HEK293 (cell line): ENCODE data around the gene TBC1D22A.

Experiments used
- CTCF ChIA-PET: fragments of 350-600 bp; formaldehyde crosslinking; extraction: SDS; loops from one replicate; lab custom pipeline; 2021; ENCODE audit warnings: antibody characterized with exemption; lab: Yijun Ruan, JAX
- POLR2A ChIA-PET: fragments of 300-600 bp; formaldehyde crosslinking; extraction: SDS; loops from one replicate; lab custom pipeline; 2020; ENCODE audit warnings: antibody characterized with exemption, inconsistent platforms; lab: Yijun Ruan, JAX
- H3K27ac ChIP-seq: fragments of 200-500 bp; sonication (Bioruptor generic); 2 replicates; pipeline ENCODE4 v1.5.1; 2014; ENCODE audit warnings: low read depth, low read length, control low read depth, inconsistent platforms; ENCODE audit errors: extremely low read depth
- H3K36me3 ChIP-seq, 2 experiments: fragments of 200-500 bp in 1 of 2; sonication (Bioruptor generic) in 1 of 2; 1 replicate in 1 of 2; 2 replicates in 1 of 2; pipeline ENCODE4 v1.5.1; 2014 to 2017; ENCODE audit warnings: inconsistent platforms in 2 of 2, low read length in 2 of 2; ENCODE audit not compliant: control insufficient read depth in 2 of 2, insufficient read depth in 1 of 2
- H3K4me1 ChIP-seq: fragments of 200-500 bp; sonication (Bioruptor generic); 2 replicates; pipeline ENCODE4 v1.5.1; 2014; ENCODE audit warnings: mild to moderate bottlenecking, low read length, inconsistent platforms; ENCODE audit not compliant: control insufficient read depth, insufficient read depth
- H3K4me3 ChIP-seq: 2 replicates; pipeline ENCODE4 v1.5.1; 2011; ENCODE audit warnings: low read depth, mild to moderate bottlenecking, control low read depth, low read length, moderate library complexity
- H3K9me3 ChIP-seq: fragments of 200-500 bp; sonication (Bioruptor generic); 2 replicates; pipeline ENCODE4 v1.5.1; 2014; ENCODE audit warnings: low read depth, low read length, inconsistent platforms; ENCODE audit not compliant: control insufficient read depth, insufficient read depth
- GFI1B ChIP-seq: fragments of 450-650 bp; formaldehyde crosslinking; IDR thresholded peaks from 2 replicates; pipeline ENCODE4 v1.5.1; 2016; ENCODE audit warnings: missing biosample characterization, missing genetic modification characterization
- IKZF3 ChIP-seq: fragments of 450-650 bp; IDR thresholded peaks from 2 replicates; pipeline ENCODE4 v1.5.0; 2018; ENCODE audit warnings: missing biosample characterization, mild to moderate bottlenecking, missing genetic modification characterization, moderate library complexity
- KLF8 ChIP-seq: fragments of 450-650 bp; formaldehyde crosslinking; IDR thresholded peaks from 2 replicates; pipeline ENCODE4 v1.5.1; 2016; ENCODE audit warnings: missing biosample characterization, missing genetic modification characterization
- OSR2 ChIP-seq: fragments of 450-650 bp; formaldehyde crosslinking; IDR thresholded peaks from 2 replicates; pipeline ENCODE4 v1.5.1; 2016; ENCODE audit warnings: missing biosample characterization, missing genetic modification characterization
- SCRT1 ChIP-seq: fragments of 450-650 bp; formaldehyde crosslinking; IDR thresholded peaks from 2 replicates; pipeline ENCODE4 v1.5.1; 2016; ENCODE audit warnings: missing biosample characterization, missing genetic modification characterization, borderline replicate concordance
- SCRT2 ChIP-seq: fragments of 450-650 bp; formaldehyde crosslinking; IDR thresholded peaks from 2 replicates; pipeline ENCODE4 v1.5.1; 2016; ENCODE audit warnings: missing biosample characterization, missing genetic modification characterization
- SP2 ChIP-seq: fragments of 450-650 bp; formaldehyde crosslinking; IDR thresholded peaks from 2 replicates; pipeline ENCODE4 v1.5.1; 2016; ENCODE audit warnings: missing biosample characterization, missing genetic modification characterization
- ZBTB1 ChIP-seq: fragments of 450-650 bp; formaldehyde crosslinking; IDR thresholded peaks from 2 replicates; pipeline ENCODE4 v1.5.1; 2016; ENCODE audit warnings: missing biosample characterization, missing genetic modification characterization
- ZFHX2 ChIP-seq: fragments of 450-650 bp; formaldehyde crosslinking; conservative IDR thresholded peaks from 2 replicates; pipeline ENCODE4 v1.5.1; 2016; ENCODE audit warnings: missing biosample characterization, missing genetic modification characterization
- ZFP3 ChIP-seq: fragments of 450-650 bp; formaldehyde crosslinking; IDR thresholded peaks from 2 replicates; pipeline ENCODE4 v1.5.1; 2016; ENCODE audit warnings: low read depth, missing biosample characterization, missing genetic modification characterization
- ZNF138 ChIP-seq: fragments of 450-650 bp; formaldehyde crosslinking; IDR thresholded peaks from 2 replicates; pipeline ENCODE4 v1.5.1; 2016; ENCODE audit warnings: missing biosample characterization, missing genetic modification characterization, borderline replicate concordance
- ZNF140 ChIP-seq: fragments of 450-650 bp; formaldehyde crosslinking; IDR thresholded peaks from 2 replicates; pipeline ENCODE4 v1.5.1; 2016; ENCODE audit warnings: missing biosample characterization, missing genetic modification characterization
- ZNF155 ChIP-seq: fragments of 450-650 bp; formaldehyde crosslinking; IDR thresholded peaks from 2 replicates; pipeline ENCODE4 v1.5.1; 2016; ENCODE audit warnings: missing biosample characterization, missing genetic modification characterization
- ZNF174 ChIP-seq: fragments of 450-650 bp; formaldehyde crosslinking; IDR thresholded peaks from 2 replicates; pipeline ENCODE4 v1.5.0; 2017; ENCODE audit warnings: missing biosample characterization, mild to moderate bottlenecking, missing genetic modification characterization
- ZNF175 ChIP-seq: fragments of 450-650 bp; formaldehyde crosslinking; IDR thresholded peaks from 2 replicates; pipeline ENCODE4 v1.5.1; 2016; ENCODE audit warnings: missing biosample characterization, missing genetic modification characterization
- ZNF248 ChIP-seq: fragments of 450-650 bp; formaldehyde crosslinking; IDR thresholded peaks from 2 replicates; pipeline ENCODE4 v1.5.1; 2017; ENCODE audit warnings: missing biosample characterization, missing genetic modification characterization
- ZNF280C ChIP-seq: fragments of 450-650 bp; formaldehyde crosslinking; IDR thresholded peaks from 2 replicates; pipeline ENCODE4 v1.5.1; 2016; ENCODE audit warnings: missing biosample characterization, missing genetic modification characterization
- ZNF335 ChIP-seq: fragments of 450-650 bp; formaldehyde crosslinking; conservative IDR thresholded peaks from 2 replicates; pipeline ENCODE4 v1.5.1; 2016; ENCODE audit warnings: missing biosample characterization, missing genetic modification characterization
- ZNF350 ChIP-seq: fragments of 450-650 bp; formaldehyde crosslinking; IDR thresholded peaks from 2 replicates; pipeline ENCODE4 v1.5.0; 2017; ENCODE audit warnings: missing biosample characterization, mild to moderate bottlenecking, missing genetic modification characterization
- ZNF391 ChIP-seq: fragments of 450-650 bp; formaldehyde crosslinking; IDR thresholded peaks from 2 replicates; pipeline ENCODE4 v1.5.1; 2016; ENCODE audit warnings: low read depth, missing biosample characterization, missing genetic modification characterization, borderline replicate concordance
- ZNF423 ChIP-seq: fragments of 450-650 bp; formaldehyde crosslinking; IDR thresholded peaks from 2 replicates; pipeline ENCODE4 v1.5.1; 2016; ENCODE audit warnings: missing biosample characterization, missing genetic modification characterization
- ZNF510 ChIP-seq: fragments of 450-650 bp; formaldehyde crosslinking; IDR thresholded peaks from 2 replicates; pipeline ENCODE4 v1.5.1; 2018; ENCODE audit warnings: mild to moderate bottlenecking, missing genetic modification characterization, missing biosample characterization; ENCODE audit not compliant: insufficient replicate concordance
- ZNF544 ChIP-seq: fragments of 450-650 bp; formaldehyde crosslinking; IDR thresholded peaks from 2 replicates; pipeline ENCODE4 v1.5.0; 2017; ENCODE audit warnings: missing biosample characterization, missing genetic modification characterization
- ZNF560 ChIP-seq: fragments of 450-650 bp; formaldehyde crosslinking; IDR thresholded peaks from 2 replicates; pipeline ENCODE4 v1.5.1; 2017; ENCODE audit warnings: missing biosample characterization, missing genetic modification characterization, borderline replicate concordance
- ZNF571 ChIP-seq: fragments of 450-650 bp; formaldehyde crosslinking; IDR thresholded peaks from 2 replicates; pipeline ENCODE4 v1.5.0; 2017; ENCODE audit warnings: missing biosample characterization, missing genetic modification characterization
- ZNF585B ChIP-seq: fragments of 450-650 bp; formaldehyde crosslinking; IDR thresholded peaks from 2 replicates; pipeline ENCODE4 v1.5.1; 2016; ENCODE audit warnings: missing biosample characterization, missing genetic modification characterization
- ZNF596 ChIP-seq: fragments of 450-650 bp; IDR thresholded peaks from 2 replicates; pipeline ENCODE4 v1.5.0; 2018; ENCODE audit warnings: missing biosample characterization, mild to moderate bottlenecking, missing genetic modification characterization, moderate library complexity
- ZNF600 ChIP-seq: fragments of 450-650 bp; formaldehyde crosslinking; IDR thresholded peaks from 2 replicates; pipeline ENCODE4 v1.5.1; 2016; ENCODE audit warnings: missing biosample characterization, missing genetic modification characterization
- ZNF621 ChIP-seq: fragments of 450-650 bp; formaldehyde crosslinking; IDR thresholded peaks from 2 replicates; pipeline ENCODE4 v1.5.1; 2017; ENCODE audit warnings: missing biosample characterization, missing genetic modification characterization
- ZNF768 ChIP-seq: fragments of 450-650 bp; formaldehyde crosslinking; IDR thresholded peaks from 2 replicates; pipeline ENCODE4 v1.5.1; 2018; ENCODE audit warnings: missing biosample characterization, mild to moderate bottlenecking, missing genetic modification characterization
- ZNF776 ChIP-seq: fragments of 450-650 bp; formaldehyde crosslinking; IDR thresholded peaks from 2 replicates; pipeline ENCODE4 v1.5.0; 2017; ENCODE audit warnings: missing biosample characterization, missing genetic modification characterization, borderline replicate concordance
- ZNF843 ChIP-seq: fragments of 450-650 bp; formaldehyde crosslinking; IDR thresholded peaks from 2 replicates; pipeline ENCODE4 v1.5.1; 2016; ENCODE audit warnings: missing biosample characterization, missing genetic modification characterization

The TBC1D22A gene

GRCh38 chr22:46876357-46876934 lies 114.0 kb downstream of the TBC1D22A start:
- ChIA-PET POLR2A (no interaction called here), CTCF (interaction anchor here (0.8 kb wide), 1 partner anchor 148 kb away, joined by 3 read pairs; no protein-coding TSS in a partner anchor)
- peaks cover 3% of the 10 kb centered on the region; the same call in 1 of the 2 replicates for H3K4me1 ChIP-seq

GRCh38 chr22:46878191-46878948 lies 115.9 kb downstream of the TBC1D22A start:
- ChIA-PET CTCF (interaction anchor here (0.6 to 1.1 kb wide), 5 partner anchors 75 to 1693 kb away, joined by 3 to 9 read pairs (median 6); no protein-coding TSS in a partner anchor), POLR2A (no interaction called here)
- no peaks in the 10 kb centered on the region for H3K36me3 ChIP-seq
- H3K4me1 ChIP-seq: peaks cover 3% of the 10 kb centered on the region; the same call in 1 of the 2 replicates
- H3K27ac ChIP-seq: no peak overlapping the region
- no peaks in the 10 kb centered on the region for H3K9me3 ChIP-seq
- no peak for TF ChIP-seq ZNF423 (tag by site-specific recombination)
- TF ChIP-seq OSR2: no peak
- no peak for TF ChIP-seq ZNF248 (tag by site-specific recombination)
- TF ChIP-seq SCRT2 (tag by site-specific recombination): 0 out of 2 replicates have a peak, but pooled peaks have one; percentile 33
- TF ChIP-seq ZNF138: no peak
- no peak for TF ChIP-seq ZNF174 (tag by site-specific recombination)
- no peak overlapping the region for H3K4me3 ChIP-seq

More at GRCh38 chr22:46876357-46876934, 114.0 kb downstream of the TBC1D22A start:
- no peak overlapping the region for H3K4me3 ChIP-seq
- no peaks in the 10 kb centered on the region for H3K36me3 ChIP-seq
- TF ChIP-seq ZNF175 (no peak), SCRT1 (tag by site-specific recombination) (no peak), ZNF140 (tag by site-specific recombination) (no peak), GFI1B (tag by site-specific recombination) (no peak), ZNF350 (tag by site-specific recombination) (no peak), ZNF596 (no peak), SP2 (tag by site-specific recombination) (no peak), ZNF560 (tag by site-specific recombination) (no peak), ZNF776 (no peak), ZNF280C (tag by site-specific recombination) (no peak), IKZF3 (tag by site-specific recombination) (no peak), ZNF391 (tag by site-specific recombination) (no peak)
- TF ChIP-seq, all 188 proteins: peak for 0
- H3K9me3 ChIP-seq: no peaks in the 10 kb centered on the region; the same call in 1 of the 2 replicates
- no peak overlapping the region for H3K27ac ChIP-seq

- H3K9me3 ChIP-seq: no peaks in the 10 kb centered on the region
- no peak overlapping the region for H3K4me3 ChIP-seq
- ChIA-PET CTCF (interaction anchor here (0.6 to 0.7 kb wide), 3 partner anchors 442 to 1692 kb away, joined by 6 to 9 read pairs (median 7); no protein-coding TSS in a partner anchor), POLR2A (no interaction called here)
- H3K36me3 ChIP-seq: no peaks in the 10 kb centered on the region
- H3K4me1 ChIP-seq: peaks cover 3% of the 10 kb centered on the region; the same call in 1 of the 2 replicates
- no peak overlapping the region for H3K27ac ChIP-seq
- TF ChIP-seq ZNF621: no peak
- no peak for TF ChIP-seq ZNF843 (tag by site-specific recombination)
- TF ChIP-seq ZNF600 (tag by site-specific recombination): peak; percentile 66
- no peak for TF ChIP-seq ZNF585B
- TF ChIP-seq ZNF544: no peak
- no peak for TF ChIP-seq KLF8 (tag by site-specific recombination)
- TF ChIP-seq ZNF335 (tag by site-specific recombination): no peak
- TF ChIP-seq ZNF510 (tag by site-specific recombination): no peak
- TF ChIP-seq ZNF768 (tag by site-specific recombination): no peak
- TF ChIP-seq ZNF155 (tag by site-specific recombination): no peak
- peak; percentile 57 for TF ChIP-seq ZFHX2 (tag by site-specific recombination)
- no peak for TF ChIP-seq ZBTB1
- TF ChIP-seq ZNF571 (tag by site-specific recombination): no peak
- TF ChIP-seq ZFP3 (tag by site-specific recombination): no peak
These were observed 116.6 kb downstream of the TBC1D22A start for GRCh38 chr22:46879083-46879482.
